ENCODE measurements around the gene FBH1.

DNA sequence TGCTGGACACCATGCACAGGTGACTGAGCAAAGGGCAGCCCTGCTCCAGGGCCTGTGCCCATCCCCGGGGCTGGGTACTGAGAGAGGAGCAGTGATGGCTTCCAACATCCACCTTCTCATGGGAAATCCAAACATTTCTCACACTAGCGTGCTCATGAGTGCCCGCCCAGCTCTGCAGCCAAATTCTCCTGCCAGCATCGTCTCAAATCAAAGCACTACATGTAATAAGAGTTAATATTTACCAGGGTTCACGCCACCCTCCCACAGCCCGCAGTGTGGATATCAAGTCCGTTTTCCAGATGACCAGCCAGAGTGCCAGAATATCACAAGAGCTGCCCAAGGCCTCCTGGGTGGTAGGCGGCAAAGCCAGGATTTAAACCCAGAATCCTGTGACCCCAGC, 75.2 kb downstream of the FBH1 start:
- TF ChIP-seq, protein P1, sequence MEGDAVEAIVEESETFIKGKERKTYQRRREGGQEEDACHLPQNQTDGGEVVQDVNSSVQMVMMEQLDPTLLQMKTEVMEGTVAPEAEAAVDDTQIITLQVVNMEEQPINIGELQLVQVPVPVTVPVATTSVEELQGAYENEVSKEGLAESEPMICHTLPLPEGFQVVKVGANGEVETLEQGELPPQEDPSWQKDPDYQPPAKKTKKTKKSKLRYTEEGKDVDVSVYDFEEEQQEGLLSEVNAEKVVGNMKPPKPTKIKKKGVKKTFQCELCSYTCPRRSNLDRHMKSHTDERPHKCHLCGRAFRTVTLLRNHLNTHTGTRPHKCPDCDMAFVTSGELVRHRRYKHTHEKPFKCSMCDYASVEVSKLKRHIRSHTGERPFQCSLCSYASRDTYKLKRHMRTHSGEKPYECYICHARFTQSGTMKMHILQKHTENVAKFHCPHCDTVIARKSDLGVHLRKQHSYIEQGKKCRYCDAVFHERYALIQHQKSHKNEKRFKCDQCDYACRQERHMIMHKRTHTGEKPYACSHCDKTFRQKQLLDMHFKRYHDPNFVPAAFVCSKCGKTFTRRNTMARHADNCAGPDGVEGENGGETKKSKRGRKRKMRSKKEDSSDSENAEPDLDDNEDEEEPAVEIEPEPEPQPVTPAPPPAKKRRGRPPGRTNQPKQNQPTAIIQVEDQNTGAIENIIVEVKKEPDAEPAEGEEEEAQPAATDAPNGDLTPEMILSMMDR (IDR thresholded peaks at IDR 0.05; ENCODE audit: poor library complexity, severe bottlenecking): no peak
- TF ChIP-seq MXI1 (conservative IDR thresholded peaks at IDR 0.05; ENCODE audit: poor library complexity, severe bottlenecking) (no peak), EZH2 (IDR thresholded peaks at IDR 0.05; ENCODE audit: borderline replicate concordance, insufficient read depth, low read length, poor library complexity, severe bottlenecking) (no peak)

All from neural cell (in vitro differentiated cells).